Epithelial cell of proximal tubule (primary cell): Measurements from ENCODE around the gene COPS7B. TPM values are rescaled to one million over a fixed set of nuclear protein-coding genes. Genes with fewer than 3 reads are reported as not detected.

Experiments used
- DNase-seq: peaks from one replicate; pipeline ENCODE4 v3.0.0-alpha.2; 2011; ENCODE audit warnings: low read depth
- H3K4me3 ChIP-seq: 2 replicates; pipeline ENCODE4 v1.5.1; 2011; ENCODE audit warnings: low read depth, mild to moderate bottlenecking, low read length
- CTCF ChIP-seq: conservative IDR thresholded peaks from 2 replicates; pipeline ENCODE4 v1.5.1; 2012; ENCODE audit warnings: low read depth, mild to moderate bottlenecking, low read length
- total RNA-seq: library from RNA; depleted of rRNA; stranded (reverse); fragments of >200 nt; gene quantifications from 2 replicates; pipeline ENCODE4 v1.2.3, GENCODE V29; 2015

COPS7B gene
- total RNA-seq, 1 donor from 2014 or later = 18.2 TPM

GRCh38 chr2:231854616-231855125 is 68.4 kb downstream of the COPS7B start:
- no peak for TF ChIP-seq CTCF
- no peak for DNase-seq
- no peak overlapping the region for H3K4me3 ChIP-seq

- no peak for TF ChIP-seq CTCF
- no peak overlapping the region for H3K4me3 ChIP-seq
- no peak for DNase-seq
Observed at GRCh38 chr2:231856959-231857358, 70.7 kb downstream of the COPS7B start.

Other genes with a start within 250 kb of the COPS7B start
- gene TEX44, start 193.6 kb upstream of the COPS7B start, total RNA-seq = not detected in 2 replicates
- gene PTMA, start 77.9 kb upstream of the COPS7B start, total RNA-seq = 1,797 and 2,011 TPM in 2 replicates
- gene PDE6D, start 5.2 kb upstream of the COPS7B start, total RNA-seq = 28.5 and 32.9 TPM in 2 replicates
- not detected in 2 replicates for gene NPPC, start 140.0 kb downstream of the COPS7B start, total RNA-seq
- 23.9 and 31.6 TPM in 2 replicates for gene DIS3L2, start 175.3 kb downstream of the COPS7B start, total RNA-seq